AG04449 (cell line): ENCODE data around the gene TMEM42.
"Not testable (repeated sequence)": the region's sequence is repeated elsewhere in the genome, so short reads cannot be mapped to it uniquely, and the experiment has no call there.

Experiments used
- CTCF ChIA-PET: fragments of 350-600 bp; formaldehyde crosslinking; extraction: SDS; loops from one replicate; lab custom pipeline; 2021; ENCODE audit warnings: antibody characterized with exemption; lab: Yijun Ruan, JAX
- POLR2A ChIA-PET: fragments of 400-600, 350-600 bp; formaldehyde crosslinking; extraction: SDS; loops from one replicate; lab custom pipeline; 2020; ENCODE audit warnings: antibody characterized with exemption, inconsistent platforms; lab: Yijun Ruan, JAX
- DNase-seq: peaks from one replicate; pipeline ENCODE4 v3.0.0-alpha.2; 2010; ENCODE audit warnings: low read depth, low spot score
- H3K4me3 ChIP-seq: 2 replicates; pipeline ENCODE4 v1.5.1; 2011; ENCODE audit warnings: low read depth, mild to moderate bottlenecking, control low read depth, low read length
- TF ChIP-seq, protein P1 (sequence below): IDR thresholded peaks from one replicate; pipeline ENCODE4 v1.5.1; 2011; ENCODE audit warnings: mild to moderate bottlenecking, moderate library complexity, low read length, control low read depth, inconsistent platforms; ENCODE audit not compliant: insufficient read depth; ENCODE audit errors: missing control alignments

TMEM42 gene

GRCh38 chr3:44848634-44849033 lies 13.1 kb upstream of the TMEM42 start:
- H3K4me3 ChIP-seq, result no peak overlapping the region
- TF ChIP-seq, protein P1, sequence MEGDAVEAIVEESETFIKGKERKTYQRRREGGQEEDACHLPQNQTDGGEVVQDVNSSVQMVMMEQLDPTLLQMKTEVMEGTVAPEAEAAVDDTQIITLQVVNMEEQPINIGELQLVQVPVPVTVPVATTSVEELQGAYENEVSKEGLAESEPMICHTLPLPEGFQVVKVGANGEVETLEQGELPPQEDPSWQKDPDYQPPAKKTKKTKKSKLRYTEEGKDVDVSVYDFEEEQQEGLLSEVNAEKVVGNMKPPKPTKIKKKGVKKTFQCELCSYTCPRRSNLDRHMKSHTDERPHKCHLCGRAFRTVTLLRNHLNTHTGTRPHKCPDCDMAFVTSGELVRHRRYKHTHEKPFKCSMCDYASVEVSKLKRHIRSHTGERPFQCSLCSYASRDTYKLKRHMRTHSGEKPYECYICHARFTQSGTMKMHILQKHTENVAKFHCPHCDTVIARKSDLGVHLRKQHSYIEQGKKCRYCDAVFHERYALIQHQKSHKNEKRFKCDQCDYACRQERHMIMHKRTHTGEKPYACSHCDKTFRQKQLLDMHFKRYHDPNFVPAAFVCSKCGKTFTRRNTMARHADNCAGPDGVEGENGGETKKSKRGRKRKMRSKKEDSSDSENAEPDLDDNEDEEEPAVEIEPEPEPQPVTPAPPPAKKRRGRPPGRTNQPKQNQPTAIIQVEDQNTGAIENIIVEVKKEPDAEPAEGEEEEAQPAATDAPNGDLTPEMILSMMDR, result no peak
- ChIA-PET CTCF (no interaction called here), POLR2A (no interaction called here)
- DNase-seq, result no peak

DNA sequence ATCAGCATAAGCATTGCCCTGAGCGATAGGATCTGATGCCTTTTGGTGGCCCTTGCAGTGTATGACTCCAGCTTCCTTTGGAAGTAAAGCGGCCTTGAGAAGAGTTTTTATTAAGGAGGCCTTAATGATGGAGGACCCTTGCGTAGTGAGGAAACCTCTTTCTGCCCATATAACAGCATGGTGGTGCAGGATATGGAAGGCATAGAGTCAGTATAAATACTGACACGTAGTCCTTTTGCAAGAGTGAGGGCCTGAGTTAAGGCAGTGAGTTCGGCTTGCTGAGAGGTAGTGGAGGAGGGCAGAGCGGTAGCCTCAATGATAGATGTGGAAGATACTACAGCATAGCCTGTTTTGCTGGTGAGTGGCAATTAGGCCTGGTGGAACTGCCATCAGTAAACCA lies 5.0 kb upstream of the TMEM42 start:
- POLR2A ChIA-PET, H3K4me3 ChIP-seq, CTCF ChIA-PET, DNase-seq: not testable (repeated sequence)

DNA sequence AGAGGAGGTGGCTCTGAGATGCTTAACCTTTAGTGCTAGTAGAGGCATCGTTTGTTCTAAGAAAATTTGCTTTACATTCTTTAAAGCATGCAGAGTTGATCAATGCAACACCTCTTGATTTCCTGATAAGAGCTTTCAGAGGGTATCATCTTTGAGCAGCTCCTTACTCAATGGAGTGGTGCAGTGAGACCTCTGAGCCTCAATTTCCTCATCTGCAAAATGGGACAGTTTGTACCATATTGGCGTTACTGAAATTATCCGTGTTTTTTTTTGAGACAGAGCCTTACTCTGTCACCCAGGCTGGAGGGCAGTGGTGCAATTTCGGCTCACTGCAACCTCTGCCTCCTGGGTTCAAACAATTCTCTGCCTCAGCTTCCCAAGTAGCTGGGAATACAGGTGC lies 1.6 kb upstream of the TMEM42 start:
- H3K4me3 ChIP-seq, result no peak overlapping the region
- CTCF ChIA-PET, result interaction anchor here (0.7 to 1.6 kb wide), 3 partner anchors 53 to 327 kb away, joined by 3 to 9 read pairs (median 4); no protein-coding TSS in a partner anchor
- TF ChIP-seq, protein P1, result no peak
- DNase-seq, result no peak
- POLR2A ChIA-PET, result no interaction called here

- peak overlapping the region; percentile 72 for H3K4me3 ChIP-seq
- CTCF ChIA-PET, result interaction anchor here (0.9 to 1.0 kb wide), 2 partner anchors 12 to 329 kb away, joined by 3 read pairs; no protein-coding TSS in a partner anchor
- POLR2A ChIA-PET, result no interaction called here
- no peak for DNase-seq
- TF ChIP-seq, protein P1, result no peak
Observed at GRCh38 chr3:44862226-44862637, 520 bp downstream of the TMEM42 start.

- TF ChIP-seq, protein P1, result no peak
- POLR2A ChIA-PET, result no interaction called here
- no peak overlapping the region for H3K4me3 ChIP-seq
- no peak for DNase-seq
- CTCF ChIA-PET, result interaction anchor here (1.1 to 1.4 kb wide), 2 partner anchors 44 to 49 kb away, joined by 3 read pairs; no protein-coding TSS in a partner anchor
Observed at GRCh38 chr3:44865272-44866035, 3.7 kb downstream of the TMEM42 start.

DNA sequence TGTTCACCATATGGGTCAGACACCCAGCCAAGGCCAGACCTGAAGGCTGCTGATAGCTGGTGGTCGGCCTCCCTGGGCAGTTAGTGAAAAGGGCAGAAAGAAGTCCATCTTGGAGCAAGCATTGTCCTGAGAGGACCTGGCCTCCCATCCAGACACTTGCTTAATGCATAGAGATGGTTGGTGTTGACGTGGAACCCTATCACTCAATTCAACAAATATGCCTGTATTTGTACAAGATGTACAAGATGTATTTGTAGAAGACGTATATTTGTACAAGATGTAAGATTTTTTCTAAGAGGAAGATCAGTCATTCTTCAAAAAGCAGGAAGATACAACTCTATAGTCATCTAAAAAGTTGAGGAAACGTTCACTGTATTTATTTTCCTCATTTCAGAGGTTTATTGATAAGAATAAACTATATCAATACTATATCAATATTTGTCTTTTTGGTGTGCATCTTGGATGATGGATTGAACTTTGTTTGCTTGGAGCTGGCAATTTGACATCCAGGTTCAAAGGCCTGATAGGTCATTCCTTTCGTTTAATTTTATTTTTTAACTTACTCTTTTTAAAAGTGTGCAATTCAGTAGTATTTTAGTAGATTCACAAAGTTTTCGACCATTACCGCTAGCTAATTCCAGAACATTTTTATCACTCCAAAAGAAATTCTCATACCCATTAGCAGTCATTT lies 5.9 kb downstream of the TMEM42 start:
- ChIA-PET POLR2A (no interaction called here), CTCF (interaction anchor here (0.6 to 1.4 kb wide), 2 partner anchors 19 to 47 kb away, joined by 3 read pairs; no protein-coding TSS in a partner anchor)
- no peak for DNase-seq
- TF ChIP-seq, protein P1, result no peak
- H3K4me3 ChIP-seq, result no peak overlapping the region
